ENCODE measurements around the gene CADPS2. TPM values are rescaled to one million over a fixed set of nuclear protein-coding genes. Genes with fewer than 3 reads are reported as not detected.

Gene CADPS2
- polyA plus RNA-seq, 3 donors = not detected

GRCh38 chr7:122402235-122402634 is 484.0 kb downstream of the CADPS2 start:
- Histone ChIP-seq H3K27ac (ENCODE audit: low read depth in 1 of 2, low read length in 2 of 2) (no peak overlapping the region), H3K27me3 (ENCODE audit: control insufficient read depth in 2 of 2, insufficient read depth in 2 of 2, low read length in 2 of 2) (no peaks in the 10 kb centered on the region), H3K4me2 (replicated peaks; ENCODE audit: extremely low read depth, low read length, poor library complexity, severe bottlenecking) (no peak overlapping the region), H3K9ac (ENCODE audit: insufficient read depth, low read length, poor library complexity, severe bottlenecking) (no peak overlapping the region), H3K36me3 (replicated peaks in 1 of 2; ENCODE audit: control insufficient read depth in 1 of 2, insufficient read depth in 2 of 2, low read length in 2 of 2) (no peaks in the 10 kb centered on the region), H3K4me3 (replicated peaks in 1 of 3; ENCODE audit: low read depth in 2 of 3, low read length in 3 of 3) (no peak overlapping the region), H2AFZ (ENCODE audit: insufficient read depth, low read depth, low read length, poor library complexity, severe bottlenecking) (no peak overlapping the region), H3K79me2 (ENCODE audit: insufficient read depth, low read length) (no peaks in the 10 kb centered on the region), H4K20me1 (ENCODE audit: insufficient read depth, low read length) (no peaks in the 10 kb centered on the region), H3K4me1 (ENCODE audit: control insufficient read depth in 1 of 2, insufficient read depth in 2 of 2, low read length in 2 of 2) (no peaks in the 10 kb centered on the region), H3K9me3 (replicated peaks in 1 of 2; ENCODE audit: control insufficient read depth in 1 of 2, insufficient read depth in 1 of 2, low read length in 2 of 2) (peaks cover 0 to 4% of the 10 kb centered on the region in 2 donors)
- peaks cover 0 to 9% (median 2%) of the 10 kb centered on the region in 7 donors for H3K9me3 Mint-ChIP-seq
- no peak overlapping the region for H3K4me3 Mint-ChIP-seq
- no peak for DNase-seq
- no peaks in the 10 kb centered on the region for H3K27me3 Mint-ChIP-seq (ENCODE audit: low read depth in 3 of 3)
- intact Hi-C loops (cut with micrococcal nuclease) = no loop called here
- no peaks in the 10 kb centered on the region for H3K4me1 Mint-ChIP-seq
- no peaks in the 10 kb centered on the region for H3K36me3 Mint-ChIP-seq
- TF ChIP-seq CTCF (IDR thresholded peaks at IDR 0.05) = no peak
- WGBS (ENCODE audit: insufficient coverage) = no CpG with 5 or more reads among the region's 4 CpGs
- no peak overlapping the region for H3K27ac Mint-ChIP-seq

GRCh38 chr7:122397381-122397780 is 488.9 kb downstream of the CADPS2 start:
- H3K27me3 ChIP-seq (ENCODE audit: control insufficient read depth in 2 of 2, insufficient read depth in 2 of 2, low read length in 2 of 2) = no peaks in the 10 kb centered on the region
- intact Hi-C loops (cut with micrococcal nuclease) = no loop called here
- no peak overlapping the region for H3K4me3 Mint-ChIP-seq
- no peaks in the 10 kb centered on the region for H4K20me1 ChIP-seq (ENCODE audit: insufficient read depth, low read length)
- TF ChIP-seq CTCF (IDR thresholded peaks at IDR 0.05) = no peak
- peaks cover 0 to 11% (median 0%) of the 10 kb centered on the region in 7 donors for H3K9me3 Mint-ChIP-seq
- no peak overlapping the region for H3K27ac Mint-ChIP-seq
- H3K4me1 ChIP-seq (ENCODE audit: control insufficient read depth in 1 of 2, insufficient read depth in 2 of 2, low read length in 2 of 2) = no peaks in the 10 kb centered on the region
- H3K9ac ChIP-seq (ENCODE audit: insufficient read depth, low read length, poor library complexity, severe bottlenecking) = no peak overlapping the region
- no CpG with 5 or more reads among the region's 1 CpG for WGBS (ENCODE audit: insufficient coverage)
- H3K79me2 ChIP-seq (ENCODE audit: insufficient read depth, low read length) = no peaks in the 10 kb centered on the region
- H3K36me3 ChIP-seq (replicated peaks in 1 of 2; ENCODE audit: control insufficient read depth in 1 of 2, insufficient read depth in 2 of 2, low read length in 2 of 2) = no peaks in the 10 kb centered on the region
- no peaks in the 10 kb centered on the region for H3K36me3 Mint-ChIP-seq
- no peak overlapping the region for H3K27ac ChIP-seq (ENCODE audit: low read depth in 1 of 2, low read length in 2 of 2)
- H3K9me3 ChIP-seq (replicated peaks in 1 of 2; ENCODE audit: control insufficient read depth in 1 of 2, insufficient read depth in 1 of 2, low read length in 2 of 2) = no peaks in the 10 kb centered on the region
- H3K4me2 ChIP-seq (replicated peaks; ENCODE audit: extremely low read depth, low read length, poor library complexity, severe bottlenecking) = no peak overlapping the region
- no peak overlapping the region for H2AFZ ChIP-seq (ENCODE audit: insufficient read depth, low read depth, low read length, poor library complexity, severe bottlenecking)
- H3K4me3 ChIP-seq (replicated peaks in 1 of 3; ENCODE audit: low read depth in 2 of 3, low read length in 3 of 3) = no peak overlapping the region
- DNase-seq = no peak
- H3K27me3 Mint-ChIP-seq (ENCODE audit: low read depth in 3 of 3) = no peaks in the 10 kb centered on the region
- H3K4me1 Mint-ChIP-seq = no peaks in the 10 kb centered on the region

Data from CD14-positive monocyte (primary cell).